DMS 273 (cell line): ENCODE results near the gene PSMG1.

Experiments used
- DNase-seq: peaks from one replicate; lab custom pipeline; 2025; ENCODE audit not compliant: unreplicated experiment; lab: John Stamatoyannopoulos, UW

Gene PSMG1

DNA sequence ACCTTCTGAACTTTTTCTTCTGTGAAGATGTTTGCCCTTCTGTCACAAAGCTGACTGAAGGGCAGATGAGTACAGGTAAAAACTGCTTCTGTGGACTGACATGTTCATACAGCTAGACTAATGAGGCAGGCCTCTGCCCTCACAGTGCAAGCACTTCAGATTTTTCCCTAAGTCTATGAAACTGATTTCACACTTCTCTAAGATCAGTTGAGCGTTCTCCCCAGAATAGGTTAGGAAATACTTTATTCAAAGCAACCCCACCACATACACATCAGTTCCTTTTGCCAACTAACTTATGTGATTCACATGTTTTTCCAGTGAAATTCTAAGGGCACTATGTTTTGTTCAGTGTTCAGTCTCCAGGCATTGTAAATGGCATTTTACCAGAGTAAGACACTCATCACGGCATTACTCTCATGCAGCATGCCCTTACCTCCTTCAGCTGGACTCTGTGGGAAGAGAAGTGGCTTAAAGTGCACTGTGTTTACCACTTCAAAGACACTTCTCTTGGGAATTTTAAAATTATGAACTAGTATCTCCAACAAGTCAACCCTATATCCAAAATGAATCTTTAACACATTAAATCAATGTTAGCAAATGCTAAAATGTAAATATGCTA, 5.4 kb upstream of the PSMG1 start:
- DNase-seq = no peak

DNA sequence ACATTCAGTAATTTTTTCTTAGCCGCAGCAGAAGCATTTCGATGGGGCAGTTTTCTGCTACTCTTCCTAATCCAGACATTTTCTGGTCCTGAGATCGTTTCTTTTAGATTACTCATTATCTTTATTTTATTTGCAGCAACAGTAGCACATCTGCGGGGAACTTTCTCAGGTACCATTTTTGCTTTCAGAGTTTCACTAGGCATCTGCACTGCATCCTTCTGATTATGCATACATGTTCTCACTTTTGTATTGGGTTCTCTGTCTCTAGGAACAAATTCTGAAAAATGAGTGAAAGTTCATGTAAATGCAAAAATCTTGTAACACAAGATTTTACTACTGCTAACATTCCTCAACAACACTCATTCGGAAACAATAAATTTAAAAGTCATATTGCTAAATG, 3.9 kb upstream of the PSMG1 start:
- DNase-seq = no peak

DNA sequence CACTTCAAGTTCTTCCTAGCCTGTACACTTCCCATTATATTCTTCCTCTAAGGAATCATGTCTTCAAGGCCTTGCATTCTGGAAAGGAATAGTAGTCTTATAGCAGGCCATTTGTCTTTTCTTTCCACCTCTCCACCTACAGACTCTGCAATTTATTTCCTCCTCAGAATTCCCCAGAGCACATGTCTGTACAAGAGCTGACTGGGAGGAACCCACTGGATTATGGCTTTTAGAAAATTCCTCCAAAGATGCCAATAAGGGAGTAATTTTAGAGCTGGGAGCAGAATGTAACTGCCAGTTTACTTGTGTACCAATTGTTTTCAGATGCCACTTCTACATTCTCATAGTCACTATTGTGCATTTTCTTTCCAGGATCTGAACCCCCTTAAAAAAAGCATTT, 3.4 kb upstream of the PSMG1 start:
- DNase-seq = no peak

DNA sequence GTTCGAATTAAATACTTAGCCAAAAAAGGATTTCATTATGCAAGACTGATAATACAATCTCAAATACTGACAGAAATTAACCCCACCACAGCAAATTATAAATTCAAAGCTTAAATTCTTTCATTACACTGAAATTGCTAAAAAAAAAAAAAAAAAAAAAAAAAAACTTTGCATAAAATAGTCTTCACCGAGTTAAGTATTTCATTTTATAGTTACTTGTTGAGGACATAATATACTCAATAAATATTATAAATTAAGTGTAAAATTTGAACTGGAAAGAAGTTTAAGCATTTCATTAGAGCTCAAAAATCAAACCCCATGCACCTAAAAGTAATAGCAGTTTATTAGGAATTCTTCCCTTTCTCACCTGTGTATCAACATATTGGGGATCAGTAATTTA, 1.9 kb upstream of the PSMG1 start:
- no peak for DNase-seq

DNA sequence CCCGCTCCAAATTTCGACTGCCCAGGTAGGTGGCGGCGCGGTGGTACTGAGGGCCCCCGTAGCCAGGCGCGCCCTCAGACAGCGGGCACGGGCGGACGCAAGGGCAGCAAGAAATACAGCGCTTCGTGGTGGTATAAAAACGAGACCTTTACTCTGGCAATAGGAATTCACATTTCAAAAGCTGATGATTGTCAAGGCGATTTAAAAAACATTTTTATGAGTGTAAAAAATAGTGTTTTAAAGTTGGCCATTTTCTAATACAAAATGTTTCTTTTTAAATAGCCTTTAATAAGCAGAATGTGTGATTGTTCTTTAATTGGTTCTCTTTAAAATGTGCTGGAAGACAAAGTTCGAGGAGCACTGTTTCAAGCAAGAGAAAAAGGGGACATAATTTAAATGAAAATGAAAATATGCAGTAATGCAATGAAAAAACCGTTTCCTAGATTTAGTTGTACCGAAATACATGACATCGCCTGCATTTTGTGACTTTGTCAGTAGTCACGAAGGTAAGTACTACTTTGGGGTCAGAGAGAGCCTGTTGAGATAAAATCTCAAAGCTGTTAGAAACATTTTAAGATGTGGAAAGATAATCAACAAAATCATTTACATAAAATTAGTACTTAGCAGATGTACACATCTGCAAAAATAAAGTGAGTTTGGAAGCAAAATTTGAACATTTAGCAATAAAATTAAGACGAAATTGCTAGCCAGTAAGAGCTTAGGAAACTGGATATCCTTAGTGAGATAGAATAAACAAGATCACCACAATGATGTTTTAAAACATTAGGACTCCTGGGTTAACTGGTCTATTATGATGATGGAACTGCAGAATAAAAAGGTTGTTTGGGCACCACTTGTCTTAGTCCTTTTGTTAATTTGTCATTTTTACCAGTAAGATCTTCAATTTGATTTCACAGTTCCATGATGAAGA, 1.1 kb upstream of the PSMG1 start:
- peak; percentile 26 for DNase-seq

DNA sequence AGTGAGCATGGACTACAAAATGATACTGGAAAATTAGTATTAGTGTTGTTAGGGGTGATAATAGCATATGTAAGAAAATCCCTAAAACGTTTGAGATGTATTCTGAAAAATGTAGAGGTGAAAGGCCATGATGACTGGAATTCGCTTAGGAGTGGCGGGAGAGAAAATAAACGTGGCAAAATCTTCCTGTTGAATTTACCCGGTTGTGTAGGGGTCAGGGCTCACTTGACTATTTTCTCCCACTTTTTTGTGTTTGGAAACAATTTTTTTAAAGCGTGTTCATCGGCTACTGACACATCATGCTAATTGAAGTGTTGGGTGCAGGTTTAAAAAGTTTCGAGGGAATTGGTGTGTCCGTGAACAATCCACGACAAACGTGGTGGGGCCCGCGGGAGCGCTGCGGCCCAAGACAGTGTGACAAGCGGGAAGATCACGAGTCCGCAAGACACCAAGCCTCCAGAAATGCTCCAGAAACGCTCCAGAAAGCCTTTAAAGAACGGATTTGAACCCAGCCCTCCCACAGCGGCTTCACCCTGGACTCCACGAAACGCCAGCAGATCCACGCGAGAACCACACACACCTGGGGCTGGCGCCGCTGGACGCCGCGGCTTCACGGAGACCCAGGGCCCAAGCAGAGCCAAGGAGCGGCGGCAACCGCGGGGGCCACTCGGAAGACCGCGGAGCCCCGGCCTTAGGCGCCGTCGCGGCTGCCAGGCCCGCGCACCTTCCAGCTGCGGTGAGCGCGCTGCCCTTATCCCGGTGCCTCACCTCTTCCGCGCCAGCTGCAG, 573 bp downstream of the PSMG1 start:
- DNase-seq = peak; percentile 72

DNA sequence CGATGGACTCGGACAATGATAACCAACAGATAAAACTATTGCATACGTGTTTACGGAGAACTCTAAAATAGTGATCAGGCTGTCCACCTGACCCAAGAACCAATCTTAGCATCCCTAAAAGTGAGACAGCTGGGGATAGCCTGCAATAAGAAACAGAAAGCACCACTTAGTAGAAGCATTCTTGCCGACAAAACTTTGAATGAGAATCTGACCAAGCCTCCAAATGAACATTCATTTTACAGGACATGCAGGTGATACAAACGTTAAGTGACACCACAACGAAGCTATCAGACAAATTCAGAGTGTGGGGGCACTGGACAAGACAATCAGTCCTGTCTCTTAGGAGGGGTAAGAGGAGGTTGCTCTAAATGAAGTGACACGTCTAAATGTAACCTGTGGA, 1.2 kb downstream of the PSMG1 start:
- peak; percentile 33 for DNase-seq

DNA sequence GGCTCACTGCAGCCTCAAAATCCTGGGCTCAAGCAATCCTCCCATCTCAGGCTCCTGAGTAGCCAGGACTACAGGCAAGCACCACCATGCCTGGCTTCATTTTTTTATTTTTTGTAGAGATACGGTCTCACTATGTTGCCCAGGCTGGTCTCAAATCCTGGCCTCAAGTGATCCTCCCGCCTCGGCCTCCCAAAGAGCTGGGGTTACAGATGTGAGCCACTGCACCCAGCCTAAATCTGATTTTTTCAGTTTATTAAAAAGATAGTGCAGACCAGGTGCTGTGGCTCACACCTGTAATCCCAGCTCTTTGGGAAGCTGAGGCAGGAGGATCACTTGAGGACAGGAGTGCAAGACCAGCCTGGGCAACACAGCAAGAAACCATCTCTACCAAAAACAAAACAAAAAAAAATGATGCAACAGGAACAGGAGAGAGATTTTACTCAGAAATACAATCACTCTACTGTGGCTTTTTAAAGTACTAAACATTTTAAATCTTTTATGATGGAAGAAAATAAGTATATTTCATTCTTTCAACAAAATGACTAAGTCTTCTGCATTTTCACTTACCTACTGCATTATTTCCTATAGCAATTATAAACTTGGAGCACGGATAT, 1.9 kb downstream of the PSMG1 start:
- DNase-seq = no peak

DNA sequence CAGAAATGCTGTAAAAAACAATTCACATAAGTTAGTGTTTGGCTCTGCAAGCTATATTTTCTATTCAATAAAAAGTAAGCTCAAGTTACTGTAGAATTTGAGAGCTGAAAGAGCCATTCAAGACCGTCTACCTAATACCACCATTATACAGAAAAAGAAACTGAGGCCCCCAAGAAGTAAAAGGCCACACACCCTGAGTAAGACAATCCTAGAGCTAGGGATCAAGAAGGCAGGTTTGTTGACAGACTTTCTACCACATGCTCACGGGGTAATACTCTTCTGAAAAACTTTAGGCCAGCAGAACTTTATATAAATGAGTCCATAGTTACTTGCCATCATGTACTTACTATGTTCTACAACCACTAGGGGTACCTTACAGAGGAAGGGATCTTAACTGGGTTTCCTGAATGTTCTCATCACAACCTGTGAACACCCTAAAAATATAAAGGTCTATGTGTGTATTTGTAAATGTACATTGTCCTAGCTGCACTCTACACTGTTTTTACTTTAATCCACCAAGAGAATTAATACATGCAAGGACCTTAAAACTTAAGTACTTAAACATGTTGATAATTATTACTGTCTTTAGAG, 2.7 kb downstream of the PSMG1 start:
- DNase-seq = peak; percentile 28

DNA sequence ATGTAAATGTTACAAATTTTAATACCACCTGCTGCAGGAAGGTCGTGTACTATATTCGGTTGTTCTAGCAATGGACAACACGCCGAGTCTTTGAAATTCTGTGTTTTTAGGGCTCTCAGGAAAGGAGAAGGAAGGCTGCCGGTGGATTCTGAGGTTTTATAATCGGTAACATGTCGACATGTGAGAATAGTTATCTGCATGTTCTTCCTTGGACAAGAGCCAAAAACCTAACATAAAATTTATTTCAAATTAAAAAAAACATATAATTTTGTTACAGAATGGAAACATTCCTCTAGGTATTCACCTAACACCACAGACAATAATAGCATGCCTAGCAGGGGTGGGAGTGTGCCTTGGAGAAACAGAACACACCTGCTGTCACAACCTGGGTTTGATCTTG, 4.8 kb downstream of the PSMG1 start:
- DNase-seq = no peak

DNA sequence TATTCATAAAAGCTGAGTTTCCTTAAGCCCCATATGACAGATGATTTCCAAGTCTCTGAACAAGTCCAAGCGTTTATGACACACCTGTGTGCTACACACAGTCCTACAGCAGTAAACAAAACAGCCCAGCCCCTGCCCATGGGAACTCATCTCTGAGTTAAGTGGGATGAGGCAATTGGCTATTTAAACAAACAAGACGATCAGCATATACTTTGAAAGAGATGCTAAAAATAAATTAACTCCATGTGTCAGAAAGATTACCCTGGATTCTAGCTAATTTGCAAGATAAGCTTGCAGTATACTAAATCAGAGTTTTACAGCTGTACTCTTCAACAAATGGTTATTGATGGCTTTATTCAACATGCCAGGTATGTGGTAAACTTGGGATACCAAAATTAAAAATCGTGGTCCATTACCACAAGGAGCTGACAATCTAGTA, 7.0 kb downstream of the PSMG1 start:
- DNase-seq = no peak

DNA sequence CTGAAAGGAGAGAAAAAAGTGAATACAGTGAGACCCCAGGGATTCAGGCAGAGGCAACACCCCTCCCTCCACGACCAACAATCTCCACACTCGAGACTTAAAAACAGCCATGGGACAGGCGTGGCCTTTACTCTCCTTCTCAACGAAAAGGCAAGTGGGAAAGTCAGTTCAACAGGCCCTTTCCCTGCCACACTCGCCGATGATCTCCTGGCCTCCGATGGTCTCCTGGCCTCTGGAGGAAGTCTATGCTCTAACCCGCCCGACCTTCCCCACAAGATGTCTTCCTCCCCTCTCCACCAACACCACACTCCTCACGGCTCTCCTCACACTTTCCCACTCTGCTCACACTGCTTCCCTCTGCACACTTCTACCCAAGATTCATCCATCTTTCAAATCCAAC, 7.6 kb downstream of the PSMG1 start:
- DNase-seq = no peak

DNA sequence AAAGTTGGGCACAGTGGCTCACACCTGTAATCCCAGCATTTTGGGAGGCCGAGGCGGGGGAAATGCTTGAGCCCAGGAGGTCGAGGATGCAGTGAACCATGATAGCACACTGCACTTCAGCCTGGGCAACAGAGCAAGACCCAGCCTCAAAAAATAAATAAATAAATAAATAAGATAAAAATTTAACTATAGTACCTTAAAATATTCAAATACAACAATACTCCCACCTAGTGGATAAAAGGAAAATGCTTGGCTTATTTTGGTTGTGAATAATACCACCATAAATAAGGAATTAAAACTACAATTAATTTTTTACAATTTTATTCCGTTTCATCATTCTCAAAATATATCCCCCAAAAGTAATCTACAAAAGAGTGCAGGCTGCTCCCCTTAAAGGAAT, 8.1 kb downstream of the PSMG1 start:
- DNase-seq = peak; percentile 56

DNA sequence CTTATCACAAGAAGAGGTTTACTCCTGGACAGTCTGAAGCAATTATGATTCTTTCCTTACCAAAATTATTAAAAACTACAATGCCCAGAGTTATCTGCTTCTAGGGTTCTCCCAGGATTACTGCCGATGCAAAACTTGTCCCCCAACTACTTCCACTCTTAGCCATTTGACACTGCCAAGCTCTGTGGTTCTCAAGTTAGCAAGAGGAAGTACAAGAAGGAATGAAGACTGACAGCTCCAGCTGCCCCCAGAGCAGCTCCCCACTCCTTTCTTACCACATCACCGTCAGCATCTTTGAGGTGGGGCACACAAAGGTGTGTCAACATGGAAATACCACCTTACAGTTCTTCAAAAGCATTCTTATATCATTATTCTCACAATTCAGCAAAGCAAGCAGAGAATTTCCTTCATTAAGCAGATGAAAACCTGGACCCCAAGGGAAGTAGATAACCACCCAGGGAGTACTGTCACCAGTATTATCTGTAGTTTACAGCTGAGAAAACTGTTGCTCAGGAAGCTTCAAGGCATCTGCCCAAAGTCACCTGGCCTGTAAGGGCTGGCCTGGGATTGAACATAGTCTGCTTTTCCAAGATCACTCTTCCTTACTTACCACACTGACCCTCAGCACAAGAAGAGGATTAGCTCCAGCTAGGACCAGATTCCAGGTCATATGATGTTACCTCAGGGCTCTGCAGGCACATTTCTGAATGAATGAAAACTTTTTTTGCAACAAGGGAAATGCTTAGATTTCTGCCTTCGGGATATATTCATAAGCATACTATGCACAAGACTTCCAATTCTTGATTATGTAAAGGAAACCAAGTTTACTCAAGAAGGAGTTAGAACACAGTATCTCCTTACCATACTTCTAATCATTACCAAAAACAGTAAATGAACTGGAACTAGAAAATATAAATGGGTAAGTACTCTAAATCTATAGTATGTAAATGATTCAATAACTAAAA, 9.3 kb downstream of the PSMG1 start:
- DNase-seq = no peak

DNA sequence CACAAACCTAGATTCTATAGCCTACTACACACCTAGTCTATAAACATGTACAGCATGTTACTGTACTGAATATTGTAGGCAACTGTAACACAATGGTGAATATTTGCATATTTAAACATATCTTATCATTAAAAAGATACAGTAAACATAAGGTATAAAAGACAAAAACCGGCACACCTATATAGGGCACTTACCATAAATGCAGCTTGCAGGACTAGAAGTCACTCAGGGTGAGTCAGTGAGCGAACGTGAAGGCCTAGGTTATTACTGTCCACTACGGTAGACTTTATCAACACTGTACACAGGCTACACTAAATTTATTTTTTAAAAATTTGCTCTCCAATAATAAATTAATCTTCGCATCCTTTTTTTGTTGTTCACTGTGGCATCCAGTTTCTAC, 13.3 kb downstream of the PSMG1 start:
- DNase-seq = no peak

DNA sequence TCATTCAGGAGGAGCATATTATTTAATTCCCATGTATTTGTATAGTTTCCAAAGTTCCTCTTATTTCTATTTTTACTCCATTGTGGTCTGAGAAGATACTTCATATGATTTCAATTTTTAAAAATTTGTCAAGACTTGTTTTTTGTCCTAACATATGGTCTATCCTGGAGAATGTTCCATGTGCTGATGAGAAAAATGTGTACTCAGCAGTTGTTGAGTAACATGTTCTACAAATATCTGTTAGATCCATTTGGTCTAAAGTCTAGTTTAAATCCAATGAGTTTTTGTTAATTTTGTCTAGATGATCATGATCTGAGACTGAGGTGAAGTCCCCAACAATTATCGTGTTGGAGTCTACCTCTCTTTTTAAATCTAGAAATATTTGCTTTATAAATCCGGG, 14.5 kb downstream of the PSMG1 start:
- DNase-seq = no peak

DNA sequence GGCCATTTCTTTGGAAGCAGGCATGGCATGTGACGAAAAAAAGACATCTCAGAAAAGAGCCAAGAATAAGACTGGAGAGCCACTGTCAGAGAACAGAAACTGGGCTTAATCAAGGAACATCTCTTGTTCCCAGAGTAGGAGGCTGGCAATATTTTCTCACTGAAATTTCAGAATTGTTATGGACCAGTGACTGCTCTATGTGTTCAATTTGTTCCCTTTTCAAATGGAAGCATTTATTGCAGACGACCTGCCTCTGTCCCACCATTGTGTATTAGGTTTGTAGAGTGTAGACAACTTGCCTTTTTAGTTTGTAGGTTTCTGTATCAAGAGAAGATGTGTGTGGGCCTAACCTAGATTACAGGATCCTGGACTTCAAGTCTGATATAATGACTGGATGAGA, 18.7 kb downstream of the PSMG1 start:
- no peak for DNase-seq

DNA sequence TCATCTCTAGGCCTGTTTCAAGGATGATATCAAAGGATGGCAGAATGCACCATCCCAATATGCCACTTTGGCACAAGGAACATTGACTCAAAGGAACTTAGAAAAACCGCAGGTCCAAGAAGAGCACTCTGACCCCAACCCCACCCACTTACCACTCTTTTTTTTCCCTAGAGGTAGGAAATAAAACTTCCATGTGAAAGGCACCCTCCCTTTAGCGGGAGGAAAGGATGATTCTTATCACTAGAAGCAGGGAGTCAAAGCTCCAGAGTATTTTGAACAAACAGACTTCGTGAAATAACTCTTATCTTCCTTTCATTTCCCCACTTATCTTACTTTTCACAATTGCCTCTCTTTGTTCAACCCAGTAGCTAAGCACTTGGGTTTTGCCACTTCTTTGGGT, 22.2 kb downstream of the PSMG1 start:
- no peak for DNase-seq

DNA sequence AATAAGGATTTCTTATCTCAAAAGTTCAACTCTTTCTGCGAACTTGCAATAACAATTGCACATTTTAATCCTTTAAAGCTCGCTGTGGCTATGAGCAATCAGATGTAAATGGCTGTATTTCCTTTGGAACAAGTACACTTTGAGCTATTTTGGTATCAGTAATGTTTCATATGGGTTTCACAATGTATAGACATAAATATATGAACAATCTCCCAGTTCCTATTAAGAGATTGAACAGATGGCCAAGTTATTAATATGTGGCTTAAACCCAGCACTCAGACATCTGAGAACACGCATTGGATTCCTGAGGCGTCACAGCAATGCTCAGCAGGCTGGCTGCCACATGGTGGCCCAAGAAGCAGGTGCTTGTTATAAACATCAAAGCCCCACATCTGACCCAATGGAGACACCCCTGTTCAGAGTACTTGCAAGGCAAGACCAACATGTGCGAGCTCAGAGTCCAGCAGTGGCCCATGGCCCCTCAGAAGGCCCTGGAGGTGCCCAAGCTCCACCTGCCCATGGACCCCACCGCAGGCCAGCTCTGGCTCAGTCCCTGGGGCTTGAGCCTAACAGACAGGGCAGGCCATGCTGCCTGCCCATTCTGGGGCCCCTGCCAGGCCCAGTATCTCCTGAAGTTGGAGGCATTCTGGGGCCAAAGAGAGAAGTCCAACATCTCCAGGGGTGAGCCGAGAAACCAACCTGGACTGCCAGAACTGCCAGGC, 23.7 kb downstream of the PSMG1 start:
- DNase-seq = peak; percentile 84
